ENCODE data around the gene RAI1. TPM values are rescaled to one million over a fixed set of nuclear protein-coding genes. Genes with fewer than 3 reads are reported as not detected.

RAI1 gene
- total and polyA plus RNA-seq, 2 experiments from 2014 or later: 0.87 to 0.89 TPM

GRCh38 chr17:17712268-17712924 is 31.1 kb downstream of the RAI1 start (continued):
- TF ChIP-seq REST (IDR thresholded peaks at IDR 0.05; ENCODE audit: unreplicated experiment): no peak
- TF ChIP-seq JUNB (IDR thresholded peaks at IDR 0.05; ENCODE audit: unreplicated experiment): no peak
- TF ChIP-seq ZNF114 (CRISPR knock-in tag; IDR thresholded peaks at IDR 0.05): no peak
- TF ChIP-seq POLR2AphosphoS5 (IDR thresholded peaks at IDR 0.05; ENCODE audit: low read depth): no peak
- no peak for TF ChIP-seq ZNF331 (CRISPR knock-in tag; IDR thresholded peaks at IDR 0.05; ENCODE audit: low read depth)
- TF ChIP-seq STAT1 (IDR thresholded peaks at IDR 0.05; ENCODE audit: unreplicated experiment): no peak
- TF ChIP-seq ZNF462 (CRISPR knock-in tag; IDR thresholded peaks at IDR 0.05): no peak

Measured in GM23338 (cell line).